ENCODE measurements around the gene TKFC. TPM values are rescaled to one million over a fixed set of nuclear protein-coding genes. Genes with fewer than 3 reads are reported as not detected.

Gene TKFC
- total RNA-seq, 1 experiment from 2014 or later = 79.6 TPM

DNA sequence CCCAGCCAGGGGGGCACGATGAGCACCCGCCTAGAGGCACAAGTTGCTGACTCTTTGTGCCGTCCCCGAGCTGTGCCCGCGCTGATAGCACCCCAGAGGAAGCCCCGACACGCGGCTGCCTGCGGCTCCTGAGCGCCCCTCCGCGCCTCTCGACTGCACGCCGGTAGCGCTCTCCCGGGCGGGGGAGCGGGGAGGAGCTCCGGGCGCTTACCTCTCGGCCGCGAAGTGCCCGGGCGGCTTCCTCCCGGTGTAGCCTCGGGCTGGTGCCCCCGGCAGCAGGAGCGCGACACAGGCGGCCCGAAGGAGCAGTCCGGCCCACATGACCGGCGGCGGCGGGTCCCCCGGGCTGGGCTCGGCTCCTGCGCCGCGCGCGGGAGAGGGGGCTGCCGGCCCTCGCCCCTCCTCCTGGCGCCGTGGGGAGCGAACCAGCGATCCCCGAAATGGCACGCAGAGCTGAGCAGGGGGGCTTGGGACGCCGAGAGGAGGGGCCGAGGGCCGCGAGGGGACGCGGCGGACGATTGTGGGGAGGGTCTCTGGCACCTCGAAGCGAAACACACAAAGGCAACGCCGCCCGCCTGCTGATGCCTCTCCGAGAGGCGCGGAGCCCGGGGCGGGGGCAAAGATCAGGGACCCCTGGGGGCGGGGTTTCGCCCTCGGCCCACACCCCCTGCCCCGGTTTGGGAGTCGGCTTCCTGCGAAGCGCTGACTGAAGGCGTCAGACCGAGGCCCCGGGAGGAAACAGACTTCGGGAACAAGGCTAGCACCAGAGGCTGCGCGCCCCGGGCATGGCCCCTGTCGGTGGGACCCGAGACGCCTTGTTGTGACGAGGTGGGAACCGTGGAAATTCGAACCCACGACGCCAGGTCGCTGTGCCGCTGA is 38.1 kb upstream of the TKFC start, which contains the start of gene VWCE:
VWCE (minus strand) TSS at position 600 of the 879 bp plus-strand sequence; CDS start at position 321, 279 bp downstream.
- Histone ChIP-seq H3K4me3 (ENCODE audit: low read depth in 2 of 2, low read length in 2 of 2) (peak within 1 kb of the TSS; percentile 48 to 62), H3K27ac (ENCODE audit: low read length) (no peak within 1 kb of the TSS), H3K36me3 (ENCODE audit: control insufficient read depth, insufficient read depth, low read length) (peaks cover 5% of the 10 kb centered on the region; the same call in 1 of the 2 replicates), H3K4me1 (ENCODE audit: control insufficient read depth, insufficient read depth, low read length) (no peaks in the 10 kb centered on the region), H3K9me3 (ENCODE audit: control insufficient read depth, insufficient read depth, low read depth, low read length) (no peaks in the 10 kb centered on the region), H3K27me3 (ENCODE audit: control insufficient read depth, insufficient read depth, low read length) (no peaks in the 10 kb centered on the region)
- intact Hi-C loops (cut with micrococcal nuclease; ENCODE audit: unreplicated experiment) = no loop called here
- TF ChIP-seq, protein P1, sequence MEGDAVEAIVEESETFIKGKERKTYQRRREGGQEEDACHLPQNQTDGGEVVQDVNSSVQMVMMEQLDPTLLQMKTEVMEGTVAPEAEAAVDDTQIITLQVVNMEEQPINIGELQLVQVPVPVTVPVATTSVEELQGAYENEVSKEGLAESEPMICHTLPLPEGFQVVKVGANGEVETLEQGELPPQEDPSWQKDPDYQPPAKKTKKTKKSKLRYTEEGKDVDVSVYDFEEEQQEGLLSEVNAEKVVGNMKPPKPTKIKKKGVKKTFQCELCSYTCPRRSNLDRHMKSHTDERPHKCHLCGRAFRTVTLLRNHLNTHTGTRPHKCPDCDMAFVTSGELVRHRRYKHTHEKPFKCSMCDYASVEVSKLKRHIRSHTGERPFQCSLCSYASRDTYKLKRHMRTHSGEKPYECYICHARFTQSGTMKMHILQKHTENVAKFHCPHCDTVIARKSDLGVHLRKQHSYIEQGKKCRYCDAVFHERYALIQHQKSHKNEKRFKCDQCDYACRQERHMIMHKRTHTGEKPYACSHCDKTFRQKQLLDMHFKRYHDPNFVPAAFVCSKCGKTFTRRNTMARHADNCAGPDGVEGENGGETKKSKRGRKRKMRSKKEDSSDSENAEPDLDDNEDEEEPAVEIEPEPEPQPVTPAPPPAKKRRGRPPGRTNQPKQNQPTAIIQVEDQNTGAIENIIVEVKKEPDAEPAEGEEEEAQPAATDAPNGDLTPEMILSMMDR (IDR thresholded peaks at IDR 0.05) = peak; percentile 71; the same call in 1 of the 2 replicates
- TF ChIP-seq SIN3A (IDR thresholded peaks at IDR 0.05; ENCODE audit: borderline replicate concordance, insufficient read depth, low read depth, low read length) (no peak), TCF7L2 (IDR thresholded peaks at IDR 0.05; ENCODE audit: low read depth, low read length) (no peak), POLR2AphosphoS5 (IDR thresholded peaks at IDR 0.05; ENCODE audit: low read depth, low read length) (no peak)
- CTCF ChIA-PET = no interaction called here
- DNase-seq (ENCODE audit: low read depth, low spot score) = no peak
- BruUV-seq (replicated peaks) = no TSS peak
- ATAC-seq = peak; percentile 82
- in situ Hi-C loops (cut with HindIII; ENCODE audit: low pct_unique_long_range_greater_than_20kb, low sequenced_read_pairs) = no loop called here
- POLR2A ChIA-PET = interaction anchor here (0.5 to 0.6 kb wide), 2 partner anchors 128 to 1724 kb away, joined by 9 to 13 read pairs; no protein-coding TSS in a partner anchor

DNA sequence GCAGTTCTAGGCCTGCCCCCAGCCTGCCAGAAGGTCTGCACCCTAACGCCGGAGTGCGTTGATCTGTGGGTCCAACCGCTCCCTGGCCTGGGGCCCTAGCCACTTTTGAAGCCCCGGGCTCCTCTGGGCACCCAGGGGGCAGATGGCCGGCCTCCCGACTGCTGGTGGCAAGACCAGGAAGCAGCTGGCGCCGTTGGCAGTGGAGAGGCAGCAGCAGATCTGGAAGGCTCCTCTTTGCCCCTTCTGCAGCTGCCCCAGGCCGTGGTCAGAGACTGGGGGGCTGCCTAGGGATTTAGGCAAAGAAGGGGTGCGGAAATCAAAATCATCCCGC is 37.5 kb upstream of the TKFC start:
- ChIA-PET POLR2A (interaction anchor here (0.5 kb wide), 1 partner anchor 1725 kb away, joined by 13 read pairs; no protein-coding TSS in a partner anchor), CTCF (no interaction called here)
- H3K4me3 ChIP-seq (ENCODE audit: low read depth in 2 of 2, low read length in 2 of 2) = no peak overlapping the region; a peak in 1 of 4 replicates
- H3K27me3 ChIP-seq (ENCODE audit: control insufficient read depth, insufficient read depth, low read length) = no peaks in the 10 kb centered on the region
- TF ChIP-seq POLR2AphosphoS5 (IDR thresholded peaks at IDR 0.05; ENCODE audit: low read depth, low read length) (no peak), SIN3A (IDR thresholded peaks at IDR 0.05; ENCODE audit: borderline replicate concordance, insufficient read depth, low read depth, low read length) (no peak), TCF7L2 (IDR thresholded peaks at IDR 0.05; ENCODE audit: low read depth, low read length) (no peak)
- TF ChIP-seq, protein P2, sequence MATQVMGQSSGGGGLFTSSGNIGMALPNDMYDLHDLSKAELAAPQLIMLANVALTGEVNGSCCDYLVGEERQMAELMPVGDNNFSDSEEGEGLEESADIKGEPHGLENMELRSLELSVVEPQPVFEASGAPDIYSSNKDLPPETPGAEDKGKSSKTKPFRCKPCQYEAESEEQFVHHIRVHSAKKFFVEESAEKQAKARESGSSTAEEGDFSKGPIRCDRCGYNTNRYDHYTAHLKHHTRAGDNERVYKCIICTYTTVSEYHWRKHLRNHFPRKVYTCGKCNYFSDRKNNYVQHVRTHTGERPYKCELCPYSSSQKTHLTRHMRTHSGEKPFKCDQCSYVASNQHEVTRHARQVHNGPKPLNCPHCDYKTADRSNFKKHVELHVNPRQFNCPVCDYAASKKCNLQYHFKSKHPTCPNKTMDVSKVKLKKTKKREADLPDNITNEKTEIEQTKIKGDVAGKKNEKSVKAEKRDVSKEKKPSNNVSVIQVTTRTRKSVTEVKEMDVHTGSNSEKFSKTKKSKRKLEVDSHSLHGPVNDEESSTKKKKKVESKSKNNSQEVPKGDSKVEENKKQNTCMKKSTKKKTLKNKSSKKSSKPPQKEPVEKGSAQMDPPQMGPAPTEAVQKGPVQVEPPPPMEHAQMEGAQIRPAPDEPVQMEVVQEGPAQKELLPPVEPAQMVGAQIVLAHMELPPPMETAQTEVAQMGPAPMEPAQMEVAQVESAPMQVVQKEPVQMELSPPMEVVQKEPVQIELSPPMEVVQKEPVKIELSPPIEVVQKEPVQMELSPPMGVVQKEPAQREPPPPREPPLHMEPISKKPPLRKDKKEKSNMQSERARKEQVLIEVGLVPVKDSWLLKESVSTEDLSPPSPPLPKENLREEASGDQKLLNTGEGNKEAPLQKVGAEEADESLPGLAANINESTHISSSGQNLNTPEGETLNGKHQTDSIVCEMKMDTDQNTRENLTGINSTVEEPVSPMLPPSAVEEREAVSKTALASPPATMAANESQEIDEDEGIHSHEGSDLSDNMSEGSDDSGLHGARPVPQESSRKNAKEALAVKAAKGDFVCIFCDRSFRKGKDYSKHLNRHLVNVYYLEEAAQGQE (IDR thresholded peaks at IDR 0.05; ENCODE audit: insufficient read depth in 1 of 2, low read depth in 2 of 2, low read length in 1 of 2) = no peak
- TF ChIP-seq, protein P1 (IDR thresholded peaks at IDR 0.05) = no peak
- DNase-seq (ENCODE audit: low read depth, low spot score) (no peak), ATAC-seq (peak; percentile 11; the same call in 1 of the 2 replicates)
- BruUV-seq (replicated peaks) = no TSS peak
- in situ Hi-C loops (cut with HindIII; ENCODE audit: low pct_unique_long_range_greater_than_20kb, low sequenced_read_pairs) = no loop called here
- no peaks in the 10 kb centered on the region for H3K4me1 ChIP-seq (ENCODE audit: control insufficient read depth, insufficient read depth, low read length)
- H3K36me3 ChIP-seq (ENCODE audit: control insufficient read depth, insufficient read depth, low read length) = peaks cover 5% of the 10 kb centered on the region
- H3K27ac ChIP-seq (ENCODE audit: low read length) = no peak overlapping the region
- intact Hi-C loops (cut with micrococcal nuclease; ENCODE audit: unreplicated experiment) = no loop called here
- H3K9me3 ChIP-seq (ENCODE audit: control insufficient read depth, insufficient read depth, low read depth, low read length) = no peaks in the 10 kb centered on the region
